ENCODE measurements around the gene PPP1R37.

The PPP1R37 gene

DNA sequence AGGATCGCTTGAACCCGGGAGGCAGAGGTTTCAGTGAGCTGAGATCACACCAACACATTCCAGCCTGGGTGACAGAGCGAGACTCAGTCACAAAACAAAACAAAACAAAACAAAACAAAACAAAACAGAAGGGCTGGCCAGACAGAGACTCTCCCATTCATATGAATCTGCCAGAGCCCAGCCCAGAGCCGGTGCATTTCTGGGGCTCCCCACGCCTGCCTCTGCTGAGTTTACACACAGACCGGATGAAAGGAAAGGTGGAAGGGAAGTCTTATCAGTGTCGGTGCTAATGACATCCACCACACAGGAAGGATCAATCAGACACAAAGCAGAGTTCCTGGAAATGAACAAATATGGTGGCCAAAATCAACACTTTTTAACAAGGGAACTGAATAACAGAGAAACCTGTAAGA lies 78.2 kb downstream of the PPP1R37 start:
- no peak for DNase-seq

DNA sequence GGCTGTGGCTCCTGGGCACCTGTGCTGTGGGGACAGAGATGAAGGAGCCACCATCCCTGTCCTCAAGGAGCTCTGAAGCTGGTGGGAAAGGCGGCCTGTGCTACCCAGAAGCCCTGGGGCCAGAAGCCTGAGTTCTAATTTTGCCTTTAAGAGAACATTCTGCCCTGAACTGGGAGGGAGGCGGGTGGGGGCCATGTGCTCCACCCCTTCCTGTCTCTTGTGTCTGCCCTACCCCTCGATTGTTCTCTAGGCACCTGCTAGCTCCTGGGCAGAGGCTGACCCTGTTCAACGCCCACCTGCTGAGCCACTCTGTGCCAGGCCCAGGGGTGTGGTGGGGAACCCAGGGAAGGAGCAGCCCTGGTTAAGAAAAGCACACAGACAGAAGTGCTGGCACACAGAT lies 79.2 kb downstream of the PPP1R37 start:
- no peak for DNase-seq

DNA sequence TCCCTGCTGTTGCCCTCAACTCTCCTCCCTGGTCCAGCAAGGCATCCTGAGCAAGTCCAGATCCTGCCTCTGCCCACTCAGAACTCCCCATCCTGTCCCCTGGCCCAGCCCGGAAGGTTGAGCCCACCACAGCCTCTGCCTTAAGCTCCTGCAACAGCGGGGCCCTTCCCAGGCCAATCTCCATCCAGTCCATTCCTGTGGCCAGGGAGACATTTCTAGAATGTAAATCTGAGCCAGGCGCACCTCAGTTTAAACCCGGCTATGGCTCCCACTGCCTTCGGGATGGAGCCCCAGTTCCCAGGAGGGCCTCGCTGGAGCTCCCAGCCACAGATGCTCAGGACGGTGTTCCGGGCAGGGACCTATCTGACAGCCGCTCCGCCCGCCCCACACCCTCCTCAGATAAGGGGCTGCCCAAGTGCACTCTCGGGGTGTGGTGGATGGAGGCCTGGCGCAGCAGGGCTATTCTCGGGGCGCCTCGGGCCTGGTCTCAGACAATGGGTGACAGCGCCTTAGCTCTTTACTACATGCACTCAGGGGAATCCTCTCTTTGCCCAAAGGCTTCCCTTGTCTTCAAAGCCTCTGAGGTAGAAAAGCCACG lies 79.7 kb downstream of the PPP1R37 start:
- no peak for DNase-seq

DNA sequence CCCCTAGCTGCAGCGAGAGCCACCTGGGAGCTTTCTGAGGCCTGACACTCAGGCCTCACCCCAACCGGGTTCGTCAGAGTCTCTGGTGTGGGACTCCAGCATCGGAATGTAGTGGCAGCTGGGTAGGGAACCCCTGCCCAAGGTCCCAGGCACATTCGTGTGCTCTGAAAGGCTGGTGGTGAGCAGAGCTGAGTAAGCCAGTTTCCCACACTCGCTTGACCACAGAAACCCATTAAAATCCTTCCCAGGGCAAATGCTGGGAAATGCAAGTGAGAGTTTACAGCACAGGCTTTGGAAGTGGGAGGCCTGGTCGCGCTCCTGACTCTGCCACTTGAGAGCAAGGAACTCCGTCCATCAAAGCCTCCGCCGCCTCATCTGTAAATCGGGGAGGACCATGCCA lies 80.8 kb downstream of the PPP1R37 start:
- DNase-seq: no peak

DNA sequence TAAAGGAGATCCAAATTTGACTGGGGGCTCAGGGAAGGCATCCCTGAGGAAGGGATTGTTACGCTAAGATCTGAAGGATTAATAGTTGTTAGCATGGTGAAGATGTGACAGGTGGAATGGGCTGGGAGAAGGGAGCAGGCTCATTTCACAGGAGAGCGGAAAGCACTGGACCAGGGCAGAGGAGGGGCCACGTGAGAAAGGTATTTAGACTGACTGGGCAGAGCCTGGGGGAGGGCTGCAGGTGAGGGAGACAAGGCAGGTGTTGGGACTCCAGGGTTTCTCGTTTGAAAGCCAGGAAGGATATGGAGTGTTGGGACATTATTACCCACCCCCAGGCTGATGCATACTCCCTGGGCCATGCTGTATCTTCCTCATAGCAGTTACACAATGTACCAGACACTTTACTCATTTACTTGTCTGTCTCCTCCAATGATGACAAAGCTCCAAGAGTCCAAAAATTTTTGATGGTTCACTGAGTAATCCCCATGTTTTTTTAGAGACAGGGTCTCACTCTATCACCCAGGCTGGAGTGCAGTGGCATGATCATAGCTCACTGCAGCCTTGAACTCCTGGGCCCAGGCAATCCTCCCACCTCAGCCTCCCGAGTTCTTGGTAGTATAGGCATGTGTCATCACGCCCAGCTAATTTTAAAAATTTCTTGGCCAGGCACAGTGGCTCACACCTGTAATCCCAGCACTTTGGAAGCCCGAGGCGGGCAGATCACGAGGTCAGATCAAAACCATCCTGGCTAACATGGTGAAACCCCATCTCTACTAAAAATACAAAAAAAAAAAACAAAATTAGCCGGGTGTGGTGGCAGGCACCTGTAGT lies 82.8 kb downstream of the PPP1R37 start:
- DNase-seq: no peak

DNA sequence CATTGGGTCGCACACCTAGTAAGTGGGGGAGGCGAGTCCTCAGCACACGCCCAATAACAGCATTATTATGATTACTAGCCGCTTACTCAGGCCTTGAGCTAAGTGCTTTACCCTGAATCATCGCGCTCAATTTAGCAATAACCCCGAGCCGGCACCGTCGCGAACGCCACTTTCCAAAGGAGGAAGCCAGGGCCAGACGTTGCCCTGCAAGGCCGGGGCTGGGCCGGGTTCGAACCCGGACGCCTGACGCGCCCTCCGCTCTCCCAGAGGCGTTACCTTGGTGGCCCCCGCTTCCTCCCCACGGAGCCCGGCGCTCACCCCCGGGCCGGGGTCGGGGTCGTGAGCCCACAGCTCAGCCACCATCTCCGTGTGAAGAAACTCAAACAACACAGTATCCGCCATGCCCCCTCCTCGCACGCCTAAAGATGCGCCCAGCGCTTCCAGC lies 84.9 kb downstream of the PPP1R37 start, which contains the start of gene TRAPPC6A:
TRAPPC6A (minus strand) TSS at position 421 of the 445 bp plus-strand sequence; CDS start at position 402, 19 bp downstream.
- peak; percentile 61 for DNase-seq

DNA sequence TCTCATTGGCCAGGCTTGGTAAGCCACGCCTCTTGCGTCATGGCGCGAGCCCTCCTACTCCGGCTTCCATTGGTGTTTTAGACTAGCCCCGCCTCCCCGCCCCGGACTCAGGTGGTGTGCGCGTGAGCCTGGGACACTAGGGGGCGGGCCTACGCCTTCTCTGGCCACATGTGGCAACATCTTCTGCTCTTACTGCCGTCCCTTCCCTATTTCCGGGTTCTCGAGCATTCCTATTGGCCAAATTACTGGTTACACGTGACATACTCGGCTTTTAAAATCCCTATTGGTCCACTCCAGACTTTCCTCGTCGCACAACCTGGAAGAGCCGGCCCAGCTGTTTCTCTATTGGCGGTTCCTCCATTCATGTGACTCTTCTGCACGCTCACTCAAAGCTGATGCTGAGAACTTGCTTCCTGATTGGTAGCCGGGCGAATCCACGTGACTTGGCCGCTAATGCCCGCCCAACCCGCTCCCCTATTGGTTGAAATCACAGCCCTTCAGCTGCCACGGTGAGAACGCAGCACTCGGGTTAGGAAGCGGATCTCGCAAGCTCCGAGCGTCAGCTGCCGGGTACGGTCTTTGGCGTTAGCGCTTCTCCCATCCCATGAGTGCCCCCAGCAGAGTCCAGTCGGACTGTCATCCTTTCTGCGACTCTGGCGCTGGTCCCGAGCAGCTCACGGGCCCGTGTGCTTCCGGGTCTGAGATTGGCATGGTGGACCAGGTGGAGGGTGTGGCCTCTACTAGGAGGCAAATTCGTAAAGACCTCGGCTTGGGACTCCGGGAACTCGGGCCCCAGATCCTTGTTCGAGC lies 85.5 kb downstream of the PPP1R37 start, which contains the start of gene BLOC1S3:
BLOC1S3 (plus strand) TSS at position 523 of the 810 bp plus-strand sequence. CDS start 513 bp downstream, outside the sequence.
- DNase-seq: peak; percentile 99

DNA sequence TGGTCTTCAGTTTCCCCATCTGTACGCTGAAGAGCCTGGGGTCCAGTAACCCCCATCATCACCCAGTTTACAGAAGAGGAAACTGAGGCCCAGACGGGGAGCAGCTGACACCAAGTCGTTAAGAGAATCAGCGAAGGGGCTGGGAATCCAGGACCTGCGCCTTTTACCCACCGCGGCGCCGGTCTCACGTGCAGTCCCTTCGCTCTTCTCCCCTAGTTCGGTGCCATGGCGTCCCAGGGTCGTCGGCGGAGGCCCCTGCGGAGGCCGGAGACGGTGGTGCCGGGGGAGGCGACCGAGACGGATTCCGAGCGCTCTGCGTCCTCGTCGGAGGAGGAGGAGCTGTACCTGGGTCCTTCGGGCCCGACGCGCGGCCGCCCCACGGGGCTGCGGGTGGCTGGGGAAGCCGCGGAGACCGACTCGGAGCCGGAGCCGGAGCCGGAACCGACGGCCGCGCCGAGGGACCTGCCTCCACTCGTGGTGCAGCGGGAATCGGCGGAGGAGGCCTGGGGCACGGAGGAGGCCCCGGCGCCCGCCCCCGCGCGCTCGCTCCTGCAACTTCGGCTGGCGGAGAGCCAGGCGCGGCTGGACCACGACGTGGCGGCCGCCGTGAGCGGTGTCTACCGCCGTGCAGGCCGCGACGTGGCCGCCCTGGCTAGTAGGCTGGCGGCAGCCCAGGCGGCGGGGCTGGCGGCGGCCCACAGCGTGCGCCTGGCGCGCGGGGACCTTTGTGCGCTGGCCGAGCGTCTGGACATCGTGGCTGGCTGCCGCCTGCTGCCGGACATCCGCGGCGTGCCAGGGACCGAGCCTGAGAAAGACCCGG lies 86.3 kb downstream of the PPP1R37 start:
- no peak for DNase-seq

DNA sequence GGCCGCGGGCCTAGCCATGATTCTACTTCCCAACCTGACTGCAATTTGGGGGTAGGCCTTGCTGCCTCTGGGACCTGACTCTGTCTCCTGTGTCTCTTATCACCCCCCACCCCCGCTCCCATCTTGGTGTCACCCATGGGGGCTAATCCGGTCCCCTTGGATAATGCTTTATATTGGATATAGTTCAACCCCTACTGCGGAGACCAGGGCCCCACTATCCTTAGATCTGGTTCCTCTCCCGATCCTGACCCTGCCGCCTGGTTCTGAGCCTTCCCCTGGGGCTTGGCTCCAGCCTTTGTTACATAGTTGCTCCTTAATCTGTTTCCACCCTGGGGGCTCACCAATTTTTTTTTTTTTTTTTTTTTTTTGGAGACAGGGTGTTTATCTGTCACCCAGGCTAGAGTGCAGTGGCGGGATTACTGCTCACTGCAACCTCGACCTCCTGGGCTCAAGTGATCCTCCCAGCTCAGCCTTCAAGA lies 87.0 kb downstream of the PPP1R37 start:
- no peak for DNase-seq

DNA sequence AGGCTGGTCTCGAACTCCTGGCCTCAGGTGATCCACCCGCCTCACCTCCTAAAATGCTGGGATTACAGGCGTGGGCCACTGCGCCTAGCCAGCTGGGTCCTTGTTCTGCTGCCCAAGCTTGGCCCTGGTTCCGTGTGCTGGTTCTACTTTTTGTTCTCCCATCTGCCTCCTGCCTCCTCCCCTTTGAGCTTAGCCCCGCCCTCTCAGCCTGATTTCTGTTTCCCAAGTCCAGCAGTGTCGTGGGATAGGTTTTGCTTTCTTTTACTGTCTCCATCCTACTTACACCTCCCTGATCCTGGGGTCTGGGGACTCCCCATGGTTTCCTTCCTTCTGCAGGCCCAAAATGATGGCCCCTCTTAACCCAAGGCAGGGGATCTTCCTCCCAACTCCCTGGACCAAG lies 88.0 kb downstream of the PPP1R37 start:
- DNase-seq: no peak

DNA sequence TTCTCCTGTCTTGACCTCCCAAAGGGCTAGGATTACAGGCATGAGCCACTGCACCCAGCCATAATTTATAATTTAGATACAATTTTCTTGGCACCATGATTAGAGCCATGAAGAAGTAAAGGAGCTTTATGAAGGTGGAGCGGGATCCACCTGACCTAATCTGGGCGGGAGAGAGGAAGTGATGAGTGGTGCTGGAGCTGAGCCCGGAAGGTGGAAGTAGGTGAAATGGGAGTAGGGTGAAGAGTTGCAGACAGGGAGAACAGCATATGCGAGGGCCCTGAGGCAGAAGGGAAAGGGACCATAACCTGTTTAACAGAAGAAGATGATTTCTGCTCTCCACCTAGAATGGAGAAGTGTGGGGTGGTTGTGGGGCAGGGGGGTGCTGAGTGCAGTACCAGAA lies 89.8 kb downstream of the PPP1R37 start:
- DNase-seq: no peak

DNA sequence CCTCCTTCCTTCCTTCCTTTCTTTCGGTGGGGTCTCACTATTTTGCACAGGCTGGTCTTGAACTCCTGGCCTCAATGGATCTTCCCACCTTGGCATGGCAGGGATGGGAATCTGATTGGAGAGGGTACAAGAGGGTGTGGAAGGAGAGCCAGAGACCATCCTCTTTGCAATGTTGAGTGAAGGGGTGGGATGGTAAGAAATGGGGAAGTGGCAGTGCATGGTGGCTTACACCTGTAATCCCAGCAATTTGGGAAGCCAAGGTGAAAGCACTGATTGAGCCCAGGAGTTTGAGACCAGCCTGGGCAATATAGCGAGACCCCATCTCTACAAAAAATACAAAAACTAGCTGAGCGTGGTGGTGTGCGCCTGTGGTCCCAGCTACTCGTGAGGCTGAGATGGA lies 91.1 kb downstream of the PPP1R37 start:
- no peak for DNase-seq

DNA sequence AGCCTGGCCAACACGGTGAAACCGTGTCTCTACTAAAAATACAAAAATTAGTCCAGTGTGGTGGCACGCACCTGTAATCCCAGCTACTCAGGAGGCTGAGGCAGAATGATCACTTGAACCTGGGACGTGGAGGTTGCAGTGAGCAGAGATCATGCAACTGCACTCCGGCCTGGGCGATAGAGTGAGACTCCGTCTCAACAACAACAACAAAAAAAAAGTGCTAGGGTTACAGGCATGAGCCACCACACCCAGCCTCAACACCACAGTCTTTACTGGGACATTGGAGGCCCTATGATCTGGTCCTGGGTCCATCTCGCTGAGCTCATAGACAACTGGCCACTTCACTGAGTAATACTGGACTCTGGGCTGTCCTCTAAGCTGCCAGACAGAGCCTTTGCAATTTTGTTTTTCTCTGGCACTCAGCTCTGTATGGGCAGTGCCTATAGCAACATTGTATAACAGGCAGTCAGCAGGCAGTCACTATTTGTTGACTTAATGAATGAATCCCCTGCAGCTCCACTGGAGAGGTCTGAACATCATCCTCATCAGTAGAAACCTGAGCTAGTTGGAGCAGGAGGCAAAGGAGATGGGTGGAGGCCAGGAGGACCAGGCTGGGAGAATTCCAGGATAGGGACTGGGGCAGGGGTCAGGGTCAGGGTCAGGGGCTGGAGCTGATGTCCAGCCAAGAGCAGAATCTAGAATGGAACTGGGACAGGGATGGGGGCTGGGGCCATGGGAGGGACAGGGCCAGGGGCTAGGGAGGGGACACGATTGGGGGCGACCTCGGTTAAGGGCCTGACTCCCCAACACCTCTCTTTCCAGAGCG lies 93.7 kb downstream of the PPP1R37 start:
- no peak for DNase-seq

DNA sequence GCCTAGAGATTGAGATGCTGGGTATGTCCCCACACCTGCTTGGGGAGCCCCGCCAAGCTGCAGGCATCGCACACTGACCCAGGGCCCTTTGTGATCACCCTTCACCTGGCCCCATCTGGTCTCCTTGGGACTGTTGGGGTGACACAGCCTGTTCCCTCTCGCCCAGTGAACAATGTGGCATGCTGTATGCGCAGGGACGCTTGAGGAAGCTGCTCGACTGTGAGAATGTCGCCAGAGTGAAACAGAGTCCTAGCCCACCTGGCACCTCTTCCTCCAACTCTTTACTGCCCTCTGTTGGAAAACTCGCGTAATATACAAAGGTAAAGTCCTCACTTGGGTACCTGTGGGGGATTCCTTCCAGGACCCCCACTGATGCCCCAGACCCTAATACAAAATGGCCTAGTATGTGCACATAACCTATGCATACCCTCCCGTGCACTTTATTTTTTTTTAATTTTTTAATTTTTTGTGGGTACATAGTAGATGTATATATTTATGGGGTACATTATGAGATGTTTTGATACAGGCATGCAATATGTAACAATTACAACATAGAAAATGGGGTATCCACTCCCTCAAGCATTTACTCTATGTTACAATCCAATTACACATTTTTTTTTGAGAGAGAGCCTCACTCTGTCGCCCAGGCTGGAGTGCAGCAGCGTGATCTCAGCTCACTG lies 94.6 kb downstream of the PPP1R37 start:
- peak; percentile 75 for DNase-seq

DNA sequence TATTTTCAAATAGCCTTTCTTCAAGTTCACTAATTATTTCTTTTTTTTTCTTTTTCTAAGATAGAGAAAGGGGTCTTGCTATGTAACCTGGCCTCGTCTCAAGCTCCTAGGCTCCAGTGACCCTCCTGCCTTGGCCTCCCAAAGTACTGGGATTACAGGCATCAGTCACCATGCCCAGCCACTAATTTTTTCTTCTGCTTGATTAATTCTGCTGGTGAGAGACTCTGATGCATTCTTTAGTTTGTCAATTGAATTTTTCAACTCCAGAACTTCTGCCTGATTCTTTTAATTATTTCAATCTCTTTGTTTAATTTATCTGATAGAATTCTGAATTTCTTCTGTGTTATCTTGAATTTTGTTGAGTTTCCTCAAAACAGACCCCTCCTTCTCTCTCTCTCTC lies 97.0 kb downstream of the PPP1R37 start:
- DNase-seq: no peak

DNA sequence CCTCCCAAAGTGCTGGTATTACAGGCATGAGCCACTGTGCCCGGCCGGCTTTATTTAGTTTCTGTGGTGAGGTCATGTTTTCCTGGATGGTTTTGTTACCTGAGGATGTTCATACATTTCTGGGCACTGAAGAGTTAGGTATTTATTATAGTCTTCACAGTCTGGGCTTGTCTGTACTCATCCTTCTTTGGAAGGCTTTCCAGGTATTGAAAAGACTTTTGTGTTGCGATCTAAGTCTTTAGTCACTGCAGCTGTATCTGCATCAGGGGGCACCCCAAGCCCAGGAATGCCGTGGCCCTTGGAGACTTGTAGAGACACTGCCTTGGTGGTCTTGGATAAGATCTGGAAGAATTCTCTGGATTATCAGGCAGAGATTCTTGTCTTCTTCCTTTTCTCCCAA lies 98.4 kb downstream of the PPP1R37 start:
- DNase-seq: no peak

DNA sequence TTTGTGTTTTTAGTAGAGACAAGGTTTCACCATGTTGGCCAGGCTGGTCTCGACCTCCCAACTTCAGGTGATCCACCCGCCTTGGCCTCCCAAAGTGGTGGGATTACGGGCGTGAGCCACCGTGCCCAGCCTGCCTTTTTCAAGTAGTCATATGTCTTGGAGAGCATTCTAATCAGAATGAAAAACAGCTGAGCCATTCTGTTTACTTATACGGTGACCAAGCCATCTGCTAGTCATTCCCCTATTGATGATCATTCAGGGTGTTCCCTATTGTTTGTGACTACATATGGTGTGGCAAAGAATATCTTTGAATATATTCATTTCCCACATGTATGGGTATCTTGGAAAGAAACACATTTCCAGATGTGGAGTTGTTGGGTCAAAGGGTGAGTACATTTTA lies 102.8 kb downstream of the PPP1R37 start:
- no peak for DNase-seq
